Measurements from ENCODE around the gene GIMAP8.
"Not testable (repeated sequence)": the region's sequence is repeated elsewhere in the genome, so short reads cannot be mapped to it uniquely, and the experiment has no call there.

DNA sequence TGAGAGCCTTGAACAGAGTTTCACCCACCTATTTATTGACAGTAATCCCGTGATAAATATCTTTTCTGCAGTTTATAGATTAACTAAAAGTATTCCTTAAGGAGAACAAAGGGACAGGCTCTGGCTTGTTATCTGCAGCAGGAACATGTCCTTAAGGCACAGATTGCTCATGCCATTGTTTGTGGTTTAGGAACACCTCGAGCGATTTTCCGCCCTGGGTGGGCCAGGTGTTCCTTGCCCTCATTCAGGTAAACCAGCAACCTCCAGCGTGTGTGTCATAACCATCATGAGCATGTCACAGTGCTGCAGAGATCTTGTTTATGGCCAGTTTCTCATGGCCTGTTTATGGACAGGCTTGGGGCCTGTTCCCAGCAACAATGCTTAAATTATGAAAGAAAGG lies 6.6 kb downstream of the GIMAP8 start:
- TF ChIP-seq, protein P1, sequence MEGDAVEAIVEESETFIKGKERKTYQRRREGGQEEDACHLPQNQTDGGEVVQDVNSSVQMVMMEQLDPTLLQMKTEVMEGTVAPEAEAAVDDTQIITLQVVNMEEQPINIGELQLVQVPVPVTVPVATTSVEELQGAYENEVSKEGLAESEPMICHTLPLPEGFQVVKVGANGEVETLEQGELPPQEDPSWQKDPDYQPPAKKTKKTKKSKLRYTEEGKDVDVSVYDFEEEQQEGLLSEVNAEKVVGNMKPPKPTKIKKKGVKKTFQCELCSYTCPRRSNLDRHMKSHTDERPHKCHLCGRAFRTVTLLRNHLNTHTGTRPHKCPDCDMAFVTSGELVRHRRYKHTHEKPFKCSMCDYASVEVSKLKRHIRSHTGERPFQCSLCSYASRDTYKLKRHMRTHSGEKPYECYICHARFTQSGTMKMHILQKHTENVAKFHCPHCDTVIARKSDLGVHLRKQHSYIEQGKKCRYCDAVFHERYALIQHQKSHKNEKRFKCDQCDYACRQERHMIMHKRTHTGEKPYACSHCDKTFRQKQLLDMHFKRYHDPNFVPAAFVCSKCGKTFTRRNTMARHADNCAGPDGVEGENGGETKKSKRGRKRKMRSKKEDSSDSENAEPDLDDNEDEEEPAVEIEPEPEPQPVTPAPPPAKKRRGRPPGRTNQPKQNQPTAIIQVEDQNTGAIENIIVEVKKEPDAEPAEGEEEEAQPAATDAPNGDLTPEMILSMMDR (IDR thresholded peaks at IDR 0.05) = not testable (repeated sequence)
- not testable (repeated sequence) for TF ChIP-seq POLR2A (IDR thresholded peaks at IDR 0.05)
